Mesenchymal stem cell (in vitro differentiated cells and primary cell): ENCODE measurements around the gene KRT36.
A peak's percentile ranks its signal among the peaks of the same experiment; 100 is the strongest.

Source experiments
- DNase-seq: peaks from one replicate; pipeline ENCODE4 v3.0.0-alpha.2; 2013
- H2AFZ ChIP-seq: one replicate; pipeline ENCODE4 v1.6.1; 2013; ENCODE audit warnings: low read depth, mild to moderate bottlenecking, control low read depth, inconsistent platforms, low read length, moderate library complexity
- H2AK5ac ChIP-seq: 2 replicates; pipeline ENCODE4 v1.6.1; 2013; ENCODE audit warnings: low read length, moderate library complexity, mild to moderate bottlenecking, inconsistent platforms; ENCODE audit not compliant: severe bottlenecking
- H2BK120ac ChIP-seq: one replicate; pipeline ENCODE4 v1.6.1; 2013; ENCODE audit warnings: low read depth, mild to moderate bottlenecking, inconsistent platforms, low read length, moderate library complexity
- H2BK12ac ChIP-seq, 2 experiments: one replicate each; pipeline ENCODE4 v1.6.1; 2013; ENCODE audit warnings: inconsistent platforms in 2 of 2, low read length in 2 of 2, mild to moderate bottlenecking in 2 of 2, moderate library complexity in 2 of 2, control low read depth in 1 of 2
- H2BK15ac ChIP-seq: one replicate; pipeline ENCODE4 v1.6.1; 2013; ENCODE audit warnings: mild to moderate bottlenecking, low read depth, inconsistent platforms; ENCODE audit not compliant: poor library complexity, severe bottlenecking
- H2BK5ac ChIP-seq: 2 replicates; pipeline ENCODE4 v1.6.1; 2013; ENCODE audit warnings: low read depth, mild to moderate bottlenecking, low read length, control low read depth, inconsistent platforms; ENCODE audit not compliant: poor library complexity, severe bottlenecking
- H3K14ac ChIP-seq, 2 experiments: one replicate each; pipeline ENCODE4 v1.6.1; 2013; ENCODE audit warnings: inconsistent platforms in 2 of 2, low read length in 2 of 2, control low read depth in 1 of 2, mild to moderate bottlenecking in 1 of 2, moderate library complexity in 1 of 2
- H3K18ac ChIP-seq, 2 experiments: one replicate each; pipeline ENCODE4 v1.6.1; 2013; ENCODE audit warnings: inconsistent platforms in 2 of 2, low read length in 2 of 2, control low read depth in 1 of 2, low read depth in 1 of 2, mild to moderate bottlenecking in 1 of 2
- H3K23ac ChIP-seq, 2 experiments: one replicate each; pipeline ENCODE4 v1.6.1; 2013; ENCODE audit warnings: inconsistent platforms in 2 of 2, low read length in 2 of 2, mild to moderate bottlenecking in 2 of 2, moderate library complexity in 2 of 2, control low read depth in 1 of 2
- H3K27ac ChIP-seq: 2 replicates; pipeline ENCODE4 v1.5.1; 2013; ENCODE audit warnings: mild to moderate bottlenecking, moderate library complexity, low read length, control low read depth, inconsistent platforms; ENCODE audit not compliant: poor library complexity, severe bottlenecking
- H3K27me3 ChIP-seq, 2 experiments: 2 replicates each; pipeline versions ENCODE4 v1.6.1 to v1.7.0; 2013; ENCODE audit warnings: low read length in 2 of 2, mild to moderate bottlenecking in 2 of 2, moderate library complexity in 2 of 2, control low read depth in 1 of 2, inconsistent platforms in 1 of 2; ENCODE audit not compliant: control insufficient read depth in 1 of 2, insufficient read depth in 1 of 2
- H3K36me3 ChIP-seq, 2 experiments: 2 replicates each; pipeline versions ENCODE4 v1.6.1 to v1.7.0; 2013; ENCODE audit warnings: low read length in 2 of 2, control low read depth in 1 of 2, inconsistent platforms in 1 of 2, low read depth in 1 of 2, mild to moderate bottlenecking in 1 of 2; ENCODE audit not compliant: insufficient read depth in 2 of 2, control insufficient read depth in 1 of 2
- H3K4ac ChIP-seq, 2 experiments: one replicate each; pipeline ENCODE4 v1.6.1; 2013; ENCODE audit warnings: inconsistent platforms in 2 of 2, low read length in 2 of 2, mild to moderate bottlenecking in 2 of 2, moderate library complexity in 2 of 2, control low read depth in 1 of 2, low read depth in 1 of 2
- H3K4me1 ChIP-seq: 2 replicates; pipeline ENCODE4 v1.6.1; 2013; ENCODE audit warnings: low read depth, low read length, control low read depth; ENCODE audit not compliant: control insufficient read depth, insufficient read depth
- H3K4me2 ChIP-seq: 2 replicates; pipeline ENCODE4 v1.6.1; 2013; ENCODE audit warnings: low read length, mild to moderate bottlenecking, inconsistent platforms; ENCODE audit not compliant: poor library complexity, severe bottlenecking
- H3K4me3 ChIP-seq, 2 experiments: 2 replicates each; pipeline versions ENCODE4 v1.5.1 to v1.7.0; 2013; ENCODE audit warnings: low read length in 2 of 2, mild to moderate bottlenecking in 2 of 2, control low read depth in 1 of 2, low read depth in 1 of 2; ENCODE audit not compliant: insufficient read depth in 1 of 2
- H3K79me1 ChIP-seq: replicated peaks from 2 replicates; pipeline ENCODE4 v1.6.1; 2013; ENCODE audit warnings: mild to moderate bottlenecking, control low read depth, low read length, inconsistent platforms; ENCODE audit not compliant: poor library complexity, severe bottlenecking
- H3K9ac ChIP-seq: 2 replicates; pipeline ENCODE4 v1.7.0; 2013; ENCODE audit warnings: mild to moderate bottlenecking, low read length, moderate library complexity
- H3K9me3 ChIP-seq: 2 replicates; pipeline ENCODE4 v1.7.0; 2013; ENCODE audit warnings: mild to moderate bottlenecking, low read length; ENCODE audit not compliant: control insufficient read depth
- H4K8ac ChIP-seq: one replicate; pipeline ENCODE4 v1.6.1; 2013; ENCODE audit warnings: inconsistent platforms, mild to moderate bottlenecking, low read length, moderate library complexity
- H4K91ac ChIP-seq: one replicate; pipeline ENCODE4 v1.6.1; 2013; ENCODE audit warnings: mild to moderate bottlenecking, low read length, inconsistent platforms
- WGBS: methylation state at CpG from one replicate; pipeline ENCODE4 v1.1.7; 2013; ENCODE audit warnings: mixed read lengths; 5-methylcytosine and 5-hydroxymethylcytosine counted together

The KRT36 gene

GRCh38 chr17:41519501-41520224, 30.0 kb upstream of the KRT36 start:
- no peak overlapping the region for H2AFZ ChIP-seq
- H3K23ac ChIP-seq = no peak overlapping the region
- peak overlapping the region; percentile 14 to 45 for H2BK12ac ChIP-seq
- peaks cover 30% of the 10 kb centered on the region for H3K4me1 ChIP-seq
- H3K36me3 ChIP-seq = peaks cover 0 to 22% of the 10 kb centered on the region in 2 experiments
- H2BK120ac ChIP-seq = no peak overlapping the region
- DNase-seq = no peak
- H3K4me3 ChIP-seq = no peak overlapping the region
- peak overlapping the region in 1 of 2 experiments; percentile 11 for H3K14ac ChIP-seq
- WGBS = 80% methylated on average over 10 of the region's 11 CpGs
- H4K8ac ChIP-seq = peak overlapping the region; percentile 8
- H2BK5ac ChIP-seq = no peak overlapping the region
- no peak overlapping the region for H4K91ac ChIP-seq
- H3K9ac ChIP-seq = no peak overlapping the region
- peaks cover 0 to 33% of the 10 kb centered on the region in 2 experiments for H3K27me3 ChIP-seq
- no peak overlapping the region for H3K4me2 ChIP-seq
- no peaks in the 10 kb centered on the region for H3K79me1 ChIP-seq
- H3K27ac ChIP-seq = no peak overlapping the region
- H3K4ac ChIP-seq = no peak overlapping the region
- H2BK15ac ChIP-seq = no peak overlapping the region
- peak overlapping the region; percentile 21 for H2AK5ac ChIP-seq
- H3K9me3 ChIP-seq = no peaks in the 10 kb centered on the region
- H3K18ac ChIP-seq = peak overlapping the region; percentile 18 to 40

DNA sequence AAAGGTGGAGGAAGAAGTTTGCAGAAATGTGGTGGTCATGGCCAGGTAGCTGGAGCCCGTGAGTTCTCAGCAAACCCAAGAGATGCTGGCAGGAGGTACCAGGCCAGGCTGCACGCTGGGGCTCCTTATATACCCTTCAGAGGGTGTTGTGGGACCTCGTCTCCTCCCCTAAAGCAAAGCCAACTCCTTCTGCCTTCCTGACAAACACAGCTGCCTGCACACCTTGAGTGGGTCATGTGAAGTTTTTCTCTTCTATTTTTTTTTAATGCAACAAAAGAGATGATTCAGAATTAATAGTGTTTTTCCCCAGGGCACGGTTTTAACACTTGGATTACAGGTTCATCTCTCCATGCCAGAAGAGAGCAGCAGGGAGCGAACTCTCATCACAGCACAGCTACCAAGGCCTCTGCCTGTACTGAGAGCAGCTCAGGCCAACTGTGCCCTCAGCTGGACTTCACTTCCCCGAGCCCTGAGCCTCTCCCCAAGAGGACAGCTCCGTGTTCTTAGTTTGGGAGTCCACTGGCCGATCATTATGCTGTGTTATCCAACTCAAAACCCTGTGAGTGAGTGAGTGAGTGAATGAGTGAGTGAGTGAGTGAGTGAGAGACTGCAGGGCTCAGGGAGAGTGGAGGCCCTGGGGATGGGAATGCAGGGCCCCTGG, 29.2 kb upstream of the KRT36 start, which contains the start of gene KRT15:
TSS of gene KRT15 (minus strand) at position 102 of the 661 bp plus-strand sequence. CDS start at position 39, 63 bp downstream.
- H4K8ac ChIP-seq = peak within 1 kb of the TSS; percentile 8
- no peaks in the 10 kb centered on the region for H3K9me3 ChIP-seq
- no peak within 1 kb of the TSS for H3K9ac ChIP-seq
- H2AK5ac ChIP-seq = peak within 1 kb of the TSS; percentile 21
- H2BK15ac ChIP-seq = no peak within 1 kb of the TSS
- peaks cover 0 to 15% of the 10 kb centered on the region in 2 experiments for H3K36me3 ChIP-seq
- H3K4me1 ChIP-seq = peaks cover 29% of the 10 kb centered on the region
- peak within 1 kb of the TSS in 1 of 2 experiments; percentile 11 for H3K14ac ChIP-seq
- H2BK12ac ChIP-seq = peak within 1 kb of the TSS; percentile 14 to 45
- no peak for DNase-seq
- no peak within 1 kb of the TSS for H3K4me2 ChIP-seq
- H3K4me3 ChIP-seq = no peak within 1 kb of the TSS
- no peak within 1 kb of the TSS for H3K4ac ChIP-seq
- H2AFZ ChIP-seq = no peak within 1 kb of the TSS
- WGBS = 76% methylated on average over 6 of the region's 8 CpGs
- H3K23ac ChIP-seq = no peak within 1 kb of the TSS
- no peak within 1 kb of the TSS for H2BK5ac ChIP-seq
- no peak within 1 kb of the TSS for H4K91ac ChIP-seq
- H2BK120ac ChIP-seq = no peak within 1 kb of the TSS
- H3K18ac ChIP-seq = peak within 1 kb of the TSS; percentile 28 to 40
- no peak within 1 kb of the TSS for H3K27ac ChIP-seq
- peaks cover 0 to 35% of the 10 kb centered on the region in 2 experiments for H3K27me3 ChIP-seq
- H3K79me1 ChIP-seq = no peaks in the 10 kb centered on the region

DNA sequence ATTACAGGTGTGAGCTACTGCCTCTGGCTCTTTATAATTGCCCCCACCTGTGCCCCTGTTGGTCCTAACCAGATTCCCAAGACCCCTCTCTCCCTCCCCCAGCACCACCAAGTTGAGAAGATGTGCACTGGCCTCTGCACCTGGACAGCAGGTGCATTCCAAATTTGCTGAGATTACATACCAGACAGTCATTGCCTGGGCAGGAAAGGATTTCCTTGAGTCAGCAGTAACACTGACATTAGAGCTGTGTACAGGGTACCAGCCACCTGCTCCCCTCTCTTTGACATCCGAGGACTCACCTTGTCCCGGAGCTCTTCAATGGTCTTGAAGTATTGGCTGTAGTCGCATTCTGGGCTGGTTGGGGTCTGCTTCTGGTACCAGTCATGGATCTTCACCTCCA, 28.3 kb upstream of the KRT36 start:
- Histone ChIP-seq H3K4ac (no peak overlapping the region), H2AFZ (no peak overlapping the region), H3K27ac (no peak overlapping the region), H3K4me3 (no peak overlapping the region), H4K8ac (no peak overlapping the region), H3K9me3 (no peaks in the 10 kb centered on the region), H3K18ac (no peak overlapping the region), H2BK120ac (no peak overlapping the region), H2AK5ac (no peak overlapping the region), H3K4me1 (peaks cover 25% of the 10 kb centered on the region), H2BK12ac (no peak overlapping the region), H3K79me1 (no peaks in the 10 kb centered on the region), H2BK15ac (no peak overlapping the region), H3K9ac (no peak overlapping the region), H3K27me3 (peaks cover 0 to 37% of the 10 kb centered on the region in 2 experiments), H3K36me3 (peaks cover 0 to 10% of the 10 kb centered on the region in 2 experiments), H4K91ac (no peak overlapping the region), H3K4me2 (no peak overlapping the region), H3K23ac (no peak overlapping the region), H2BK5ac (no peak overlapping the region), H3K14ac (no peak overlapping the region)
- no peak for DNase-seq
- 97% methylated on average over 3 of the region's 3 CpGs for WGBS

DNA sequence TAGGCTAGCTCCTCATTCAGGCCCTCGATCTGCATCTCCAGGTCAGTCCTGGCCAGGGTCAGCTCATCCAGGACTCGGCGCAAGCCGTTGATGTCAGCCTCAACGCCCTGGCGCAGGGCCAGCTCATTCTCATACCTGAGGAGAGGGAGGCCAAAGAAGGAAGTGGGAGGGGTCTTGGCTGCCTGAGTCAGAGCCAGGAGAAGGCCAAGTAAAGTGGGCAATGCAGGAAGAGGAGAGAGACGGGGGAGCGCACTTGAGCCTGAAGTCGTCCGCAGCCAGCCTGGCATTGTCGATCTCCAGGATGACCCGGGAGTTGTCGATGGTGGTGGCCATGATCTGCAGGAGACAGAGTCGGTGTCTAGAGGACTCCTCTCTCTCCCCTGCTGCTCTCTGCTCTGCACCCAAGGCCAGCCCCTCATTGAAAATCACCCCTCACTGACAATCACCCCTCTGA, 27.1 kb upstream of the KRT36 start:
- Histone ChIP-seq H4K91ac (peak overlapping the region; percentile 15), H3K4ac (no peak overlapping the region), H2BK15ac (no peak overlapping the region), H3K27ac (no peak overlapping the region), H3K36me3 (peaks cover 0 to 3% of the 10 kb centered on the region in 2 experiments), H2AFZ (no peak overlapping the region), H2BK12ac (no peak overlapping the region), H3K18ac (no peak overlapping the region), H3K79me1 (no peaks in the 10 kb centered on the region), H3K14ac (no peak overlapping the region), H3K9me3 (no peaks in the 10 kb centered on the region), H2BK120ac (no peak overlapping the region), H3K9ac (no peak overlapping the region), H3K27me3 (peaks cover 0 to 47% of the 10 kb centered on the region in 2 experiments), H2BK5ac (no peak overlapping the region), H3K4me2 (no peak overlapping the region), H2AK5ac (no peak overlapping the region), H3K4me3 (no peak overlapping the region), H4K8ac (no peak overlapping the region), H3K23ac (no peak overlapping the region), H3K4me1 (peaks cover 15% of the 10 kb centered on the region)
- DNase-seq = no peak
- WGBS = 91% methylated on average over 14 of the region's 14 CpGs
